Measurements from ENCODE around the gene DNAJC12.
"Not testable (repeated sequence)": the region's sequence is repeated elsewhere in the genome, so short reads cannot be mapped to it uniquely, and the experiment has no call there.

Gene DNAJC12

DNA sequence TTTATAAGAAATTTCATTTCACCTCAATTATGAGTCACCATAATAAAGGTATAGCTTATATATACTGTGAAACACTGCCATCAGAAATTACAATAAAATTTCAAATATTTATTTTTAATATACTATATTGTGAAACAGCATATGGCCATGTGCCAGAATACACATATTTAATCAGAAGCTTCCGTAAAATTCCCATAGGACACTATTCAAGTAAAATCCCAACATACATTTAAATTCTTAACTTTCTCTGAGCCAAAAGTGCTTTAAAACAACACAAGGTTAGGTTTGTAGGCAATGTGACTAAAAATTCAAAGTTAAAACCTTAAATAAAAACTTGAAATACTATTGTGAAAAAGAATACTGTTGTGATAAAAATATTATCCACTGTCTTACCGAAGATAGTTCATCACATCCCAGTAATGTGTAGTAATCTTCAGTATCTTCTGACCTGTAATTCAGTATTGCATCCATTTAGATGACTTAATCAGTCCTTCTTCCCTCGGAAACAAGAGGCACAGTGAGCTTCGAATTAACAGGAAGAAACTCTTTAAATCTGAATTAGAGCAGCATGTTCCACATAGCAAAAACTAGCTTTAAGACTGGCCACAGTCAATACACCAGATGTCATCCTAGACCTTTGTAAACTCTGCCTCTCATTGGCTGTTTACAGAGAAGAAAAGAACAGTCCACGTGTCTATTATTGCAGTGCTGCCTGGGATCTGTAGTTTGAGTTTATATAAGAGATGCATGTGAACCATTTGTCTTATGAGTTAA is at the start of gene DNAJC12:
Gene DNAJC12 (minus strand): TSS at position 648 of the 774 bp plus-strand sequence. CDS start 177 bp downstream, at position 471.
- no peak for FAIRE-seq
- DNase-seq (ENCODE audit: insufficient read length, low spot score): no peak

DNA sequence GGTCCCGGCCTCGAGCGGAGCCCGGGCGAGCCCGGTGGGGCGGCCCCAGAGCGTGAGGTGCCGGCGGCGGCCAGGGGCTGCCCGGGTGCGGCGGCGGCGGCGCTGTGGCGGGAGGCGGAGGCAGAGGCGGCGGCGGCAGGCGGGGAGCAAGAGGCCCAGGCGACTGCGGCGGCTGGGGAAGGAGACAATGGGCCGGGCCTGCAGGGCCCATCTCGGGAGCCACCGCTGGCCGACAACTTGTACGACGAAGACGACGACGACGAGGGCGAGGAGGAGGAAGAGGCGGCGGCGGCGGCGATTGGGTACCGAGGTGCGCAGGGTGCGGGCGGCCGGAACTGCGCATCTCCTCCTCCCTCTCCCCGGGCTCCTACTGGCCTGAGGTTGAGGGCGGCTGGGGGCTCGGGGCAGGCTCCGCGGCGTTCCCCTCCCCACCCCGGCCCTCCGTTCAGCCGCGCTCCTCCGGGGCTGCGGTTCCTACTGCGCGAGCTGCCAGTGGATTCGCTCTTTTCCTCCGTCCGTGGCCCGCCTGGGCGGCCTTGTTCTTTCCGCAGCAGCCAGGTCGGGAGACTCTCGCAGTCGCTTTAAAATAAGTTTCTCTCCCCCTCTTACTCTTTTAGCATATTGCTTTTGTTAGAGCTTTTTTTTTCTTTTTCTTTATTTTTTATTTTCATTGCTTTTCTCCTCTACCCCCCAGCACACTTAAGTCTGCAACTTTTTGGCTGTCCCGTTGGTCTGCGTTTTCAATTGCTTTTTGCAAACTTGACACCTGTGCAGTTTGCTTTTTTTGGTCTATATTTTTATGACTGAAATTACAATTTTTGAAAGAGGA is 47.1 kb upstream of the DNAJC12 start:
- FAIRE-seq: peak; percentile 82

DNA sequence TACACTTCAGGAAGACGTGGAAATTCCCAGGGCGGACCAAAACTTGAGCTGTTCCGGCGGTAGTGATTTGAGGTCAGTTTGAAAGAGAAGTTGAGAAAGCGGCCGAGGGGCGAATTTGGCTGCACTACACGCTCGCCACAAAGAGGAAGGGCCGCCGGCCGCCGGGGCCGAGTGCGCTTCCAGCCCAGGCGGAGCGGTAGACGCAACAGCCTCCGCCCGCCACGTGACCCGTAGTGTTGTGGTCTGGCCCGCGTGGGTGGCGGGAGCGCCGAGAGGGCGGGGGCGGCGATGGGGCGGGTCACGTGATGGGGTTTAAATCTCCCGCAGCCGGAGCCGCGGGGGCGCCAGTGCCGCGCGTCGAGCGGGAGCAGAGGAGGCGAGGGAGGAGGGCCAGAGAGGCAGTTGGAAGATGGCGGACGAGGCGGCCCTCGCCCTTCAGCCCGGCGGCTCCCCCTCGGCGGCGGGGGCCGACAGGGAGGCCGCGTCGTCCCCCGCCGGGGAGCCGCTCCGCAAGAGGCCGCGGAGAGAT is 46.4 kb upstream of the DNAJC12 start, which contains the start of gene SIRT1:
Gene SIRT1 (plus strand): TSS at position 344 of the 529 bp plus-strand sequence. CDS start 66 bp downstream, at position 410.
- peak; percentile 86 for DNase-seq (ENCODE audit: insufficient read length, low spot score)
- peak; percentile 82 for FAIRE-seq

More for the DNA sequence above, 47.1 kb upstream of the DNAJC12 start:
- peak; percentile 64 for DNase-seq (ENCODE audit: insufficient read length, low spot score)

DNA sequence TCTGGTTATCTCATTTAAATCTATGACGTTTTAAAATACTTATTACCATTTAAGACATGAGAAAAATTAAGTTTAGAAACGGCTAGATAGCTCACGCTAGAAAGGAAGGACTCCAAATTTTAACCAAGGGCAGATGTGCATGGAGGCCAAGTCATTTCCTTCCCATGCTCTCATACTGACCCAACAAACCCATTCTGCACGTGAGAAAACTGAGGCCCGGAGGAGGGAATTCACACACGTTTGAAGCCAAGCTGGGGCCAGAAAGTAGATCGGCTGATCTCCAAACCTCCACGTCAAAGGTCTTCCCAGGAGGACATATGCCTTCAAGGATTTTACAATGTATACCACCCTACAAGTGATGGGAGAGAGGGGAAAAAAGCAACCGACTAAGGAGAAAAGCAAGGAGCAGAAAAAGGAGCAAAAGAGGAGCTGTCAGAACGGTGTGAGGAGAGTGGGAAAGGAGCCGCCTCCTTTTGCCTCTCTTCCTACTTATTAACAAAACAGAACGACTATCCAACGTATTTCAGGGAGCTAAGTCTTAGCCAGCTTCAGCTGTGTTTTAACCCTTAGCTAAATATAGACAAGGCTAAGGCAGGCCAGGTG is 45.8 kb upstream of the DNAJC12 start:
- FAIRE-seq: no peak

DNA sequence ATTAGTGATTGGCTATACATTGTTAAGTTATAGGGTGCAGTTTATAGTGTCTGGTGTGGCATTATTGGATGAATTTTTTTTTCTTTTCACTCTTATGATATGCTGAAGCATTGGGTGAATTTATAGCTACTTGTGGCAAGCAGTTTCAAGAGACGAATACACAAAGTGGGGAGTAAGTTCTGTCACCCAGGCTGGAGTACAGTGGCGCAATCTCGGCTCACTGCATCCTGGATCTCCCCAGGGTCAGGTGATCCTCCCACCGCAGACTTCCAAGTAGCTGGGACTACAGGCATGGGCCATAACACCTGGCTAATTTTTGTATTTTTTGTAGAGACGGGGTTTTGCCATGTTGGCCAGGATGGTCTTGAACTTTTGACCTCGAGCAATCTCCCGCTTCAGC is 40.1 kb upstream of the DNAJC12 start:
- no peak for DNase-seq (ENCODE audit: insufficient read length, low spot score)
- FAIRE-seq: no peak

More for the DNA sequence above, 45.8 kb upstream of the DNAJC12 start:
- DNase-seq (ENCODE audit: insufficient read length, low spot score): no peak

DNA sequence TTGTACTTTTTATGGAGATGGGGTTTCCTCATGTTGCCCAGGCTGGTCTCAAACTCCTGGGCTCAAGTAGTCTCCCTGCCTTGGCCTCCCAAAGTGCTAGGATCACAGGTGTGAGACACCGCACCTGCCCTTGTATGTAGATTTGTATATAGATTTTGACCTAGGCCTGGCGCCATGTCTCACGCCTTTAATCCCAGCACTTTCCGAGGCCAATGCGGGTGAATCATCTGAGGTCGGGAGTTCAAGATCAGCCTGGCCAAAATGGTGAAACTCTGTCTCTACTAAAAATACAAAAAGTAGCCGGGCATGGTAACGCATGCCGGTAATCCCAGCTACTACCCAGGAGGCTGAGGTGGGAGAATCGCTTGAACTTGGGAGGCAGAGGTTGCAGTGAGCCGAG is 39.4 kb upstream of the DNAJC12 start:
- DNase-seq (ENCODE audit: insufficient read length, low spot score); FAIRE-seq: not testable (repeated sequence)

DNA sequence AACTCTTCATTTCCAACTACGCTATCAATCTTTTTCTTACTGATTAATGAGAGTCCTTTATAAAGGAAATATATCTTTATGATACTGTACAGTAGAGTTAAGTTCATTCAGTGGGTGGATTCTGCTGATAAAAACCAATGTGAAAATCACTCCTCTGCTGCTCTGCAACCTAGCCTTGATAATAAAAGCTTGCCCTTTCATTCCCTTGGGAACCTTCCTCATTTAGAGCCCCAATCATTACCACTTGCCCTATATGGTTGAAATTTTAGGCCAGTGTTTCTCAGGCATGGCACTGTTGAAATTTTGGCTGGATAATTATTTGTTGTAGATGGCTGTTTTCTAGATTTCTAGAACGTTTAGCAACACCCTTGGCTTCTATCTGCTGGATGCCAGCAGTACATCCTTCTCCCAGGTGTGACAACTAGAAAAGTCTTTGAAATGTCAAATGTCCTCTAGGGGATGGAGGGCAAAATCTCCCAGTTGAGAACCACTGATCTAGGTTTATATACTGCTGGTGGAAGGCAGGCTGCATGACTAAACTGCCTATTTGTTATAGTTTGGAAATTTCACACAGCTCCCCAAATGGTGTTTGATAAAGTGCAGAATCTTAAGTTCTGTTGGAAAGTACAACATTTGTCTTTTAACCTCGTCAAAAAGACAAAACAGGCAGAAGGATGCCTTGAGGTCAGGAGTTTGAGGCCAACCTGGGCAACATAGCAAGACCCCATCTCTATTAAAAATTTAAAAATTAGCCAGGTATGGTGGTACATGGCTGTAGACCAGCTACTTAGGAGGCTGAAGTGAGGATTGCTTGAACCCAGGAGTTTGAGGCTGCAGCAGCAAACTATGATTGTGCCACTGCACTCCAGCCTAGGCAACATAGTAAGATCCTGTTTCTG is 37.6 kb upstream of the DNAJC12 start:
- DNase-seq (ENCODE audit: insufficient read length, low spot score) (no peak), FAIRE-seq (no peak)

DNA sequence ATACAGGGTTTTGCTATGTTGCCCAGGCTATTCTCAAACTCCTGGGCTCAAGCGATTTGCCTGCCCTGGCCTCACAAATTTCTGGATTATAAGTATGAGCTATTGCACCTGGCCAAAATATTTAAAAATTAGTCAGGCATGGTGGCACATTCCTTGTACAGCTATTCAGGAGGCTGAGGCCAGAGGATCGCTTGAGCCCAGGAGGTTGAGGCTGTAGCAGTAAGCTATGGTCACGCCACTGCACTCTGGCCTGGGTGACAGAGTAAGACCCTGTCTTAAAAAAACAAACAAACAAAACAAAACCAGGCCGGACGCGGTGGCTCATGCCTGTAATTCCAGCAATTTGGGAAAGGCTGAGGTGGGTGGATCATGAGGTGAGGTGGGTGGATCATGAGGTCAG is 32.0 kb upstream of the DNAJC12 start:
- DNase-seq (ENCODE audit: insufficient read length, low spot score): no peak
- FAIRE-seq: no peak

DNA sequence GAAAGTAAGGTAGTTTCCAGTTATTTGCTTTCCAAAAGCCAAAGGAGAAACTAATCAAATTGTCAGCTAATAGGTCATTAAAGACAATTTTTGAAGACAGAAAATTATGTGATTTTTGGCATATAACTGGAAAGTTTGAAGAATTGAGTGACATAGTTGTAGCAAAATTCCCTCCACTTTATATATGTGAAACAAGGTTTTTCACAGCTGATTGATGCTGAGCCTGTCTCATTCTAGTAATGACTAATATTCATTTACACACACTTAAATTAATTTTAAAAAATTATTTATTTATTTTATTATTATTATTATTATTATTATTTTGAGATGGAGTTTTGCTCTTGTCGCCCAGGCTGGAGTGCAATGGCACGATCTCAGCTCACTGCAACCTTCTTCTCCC is 30.1 kb upstream of the DNAJC12 start:
- no peak for FAIRE-seq

DNA sequence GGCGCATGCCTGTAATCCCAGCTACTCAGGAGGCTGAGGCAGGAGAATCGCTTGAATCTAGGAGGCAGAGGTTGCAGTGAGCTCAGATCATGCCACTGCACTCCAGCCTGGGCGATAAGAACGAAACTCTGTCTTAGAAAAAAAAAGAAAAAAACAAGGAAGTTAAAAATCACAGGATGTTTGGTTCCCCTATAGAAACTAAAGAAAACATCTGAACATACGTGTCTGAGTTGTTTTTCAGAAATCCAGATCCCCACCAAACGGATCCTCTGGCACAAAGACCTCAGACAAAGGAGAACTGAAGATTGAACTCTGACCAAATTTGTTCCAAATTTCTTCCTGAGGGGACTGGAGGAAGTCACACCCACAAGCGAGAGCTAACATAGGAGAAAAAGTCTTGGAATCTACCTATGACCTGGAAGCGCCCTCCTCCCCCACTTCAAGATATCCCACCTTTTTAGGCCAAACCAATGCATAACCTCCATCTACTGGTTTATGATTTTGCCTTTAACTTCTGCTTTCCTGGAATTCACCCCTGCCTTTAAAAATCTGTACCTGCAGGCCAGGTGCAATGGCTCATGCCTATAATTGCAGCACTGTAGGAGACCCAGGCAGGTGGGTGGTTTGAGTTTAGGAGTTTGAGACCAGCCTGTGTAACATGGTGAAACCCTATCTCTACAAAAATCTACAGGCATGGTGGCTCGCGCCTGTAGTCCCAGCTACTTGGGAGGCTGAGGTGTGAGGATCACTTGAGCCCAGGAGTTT is 26.8 kb upstream of the DNAJC12 start:
- FAIRE-seq (no peak), DNase-seq (ENCODE audit: insufficient read length, low spot score) (no peak)

More for the DNA sequence above, 30.1 kb upstream of the DNAJC12 start:
- no peak for DNase-seq (ENCODE audit: insufficient read length, low spot score)

DNA sequence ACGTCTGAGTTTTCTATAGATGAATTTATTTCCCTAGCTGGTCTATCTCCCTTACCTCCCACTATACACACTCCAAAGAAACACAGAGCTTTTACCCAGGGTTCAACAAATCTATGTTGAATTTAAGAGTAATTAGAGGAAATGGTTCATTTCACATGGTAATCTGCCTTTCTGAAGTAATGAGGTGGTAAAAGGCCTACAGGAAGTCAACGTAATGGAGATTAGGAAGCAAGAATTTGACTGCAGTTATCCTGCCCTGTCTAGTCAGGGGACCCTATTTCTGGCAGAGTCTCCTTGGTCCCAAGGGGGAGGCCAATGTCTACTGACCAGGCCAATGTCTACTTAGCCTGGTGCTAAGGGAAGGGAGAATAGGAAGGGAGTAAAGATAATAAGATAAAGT is 25.1 kb upstream of the DNAJC12 start:
- DNase-seq (ENCODE audit: insufficient read length, low spot score): no peak
- FAIRE-seq: no peak

DNA sequence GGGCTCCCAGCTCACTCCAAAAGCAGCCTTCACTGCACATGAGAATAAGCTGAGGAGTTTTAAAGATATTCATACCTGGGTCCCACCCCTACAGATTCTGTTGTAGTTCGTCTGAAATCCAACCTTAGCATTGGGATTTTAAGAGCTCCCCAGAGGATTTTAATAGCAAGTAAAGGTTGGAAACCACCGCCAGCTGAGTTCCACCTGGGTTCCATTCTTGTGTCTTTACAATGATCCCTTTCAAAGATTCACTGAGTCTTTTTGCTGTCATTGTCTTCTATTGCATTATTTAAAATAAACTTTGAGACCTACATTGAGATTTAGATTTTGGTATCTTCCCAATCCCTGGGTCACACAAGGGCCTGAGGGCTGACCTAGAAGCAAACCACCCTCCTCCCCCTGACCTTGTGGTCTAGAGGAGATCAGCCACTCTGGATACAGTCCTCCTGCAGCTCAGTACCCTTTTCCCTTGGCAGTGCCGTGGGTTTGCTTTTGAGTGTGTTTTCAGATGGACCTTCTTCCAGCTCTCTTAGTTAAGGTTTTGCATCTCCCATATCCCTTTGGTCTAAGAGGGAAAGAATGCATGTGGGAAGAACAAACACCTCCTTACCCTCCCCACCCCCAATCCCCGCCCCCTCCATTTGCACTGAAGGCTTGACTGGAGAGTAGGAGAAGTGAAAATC is 23.9 kb upstream of the DNAJC12 start:
- FAIRE-seq (no peak), DNase-seq (ENCODE audit: insufficient read length, low spot score) (no peak)

DNA sequence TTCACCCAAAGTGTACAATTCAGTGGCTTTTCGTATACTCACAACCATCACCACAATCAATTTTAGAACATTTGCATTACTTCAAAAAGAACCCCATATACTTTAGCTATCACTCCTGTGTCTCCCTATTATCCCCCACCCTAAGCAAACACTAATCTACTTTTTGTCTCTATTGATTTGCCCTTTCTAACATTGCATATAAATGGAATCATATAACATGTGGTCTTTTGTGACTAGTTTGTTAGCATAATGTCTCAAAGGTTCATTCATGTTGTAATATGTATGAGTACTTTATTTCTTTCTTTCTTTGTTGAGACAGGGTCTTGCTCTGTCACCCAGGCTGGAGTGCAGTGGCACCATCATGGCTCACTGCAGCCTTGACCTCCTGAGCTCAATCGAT is 21.0 kb upstream of the DNAJC12 start:
- FAIRE-seq (no peak), DNase-seq (ENCODE audit: insufficient read length, low spot score) (no peak)

DNA sequence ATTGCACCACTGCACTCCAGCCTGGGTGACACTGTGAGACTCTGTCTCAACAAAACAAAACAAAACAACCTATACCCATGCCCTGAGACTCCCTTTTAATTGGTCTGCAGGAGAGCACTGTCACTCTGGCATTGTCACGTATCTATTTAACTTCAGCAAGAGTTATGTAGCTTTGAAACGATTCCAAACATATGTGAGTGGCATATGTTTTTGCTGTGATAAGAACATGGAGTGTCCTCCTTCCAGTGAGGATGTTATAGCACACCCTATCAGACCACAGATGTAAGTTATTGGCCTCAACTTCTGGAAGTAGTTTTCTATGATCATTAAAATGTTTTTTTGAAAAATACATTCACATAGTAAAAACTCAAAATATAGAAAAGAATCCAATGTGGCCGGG is 15.5 kb upstream of the DNAJC12 start:
- FAIRE-seq (no peak), DNase-seq (ENCODE audit: insufficient read length, low spot score) (no peak)

DNA sequence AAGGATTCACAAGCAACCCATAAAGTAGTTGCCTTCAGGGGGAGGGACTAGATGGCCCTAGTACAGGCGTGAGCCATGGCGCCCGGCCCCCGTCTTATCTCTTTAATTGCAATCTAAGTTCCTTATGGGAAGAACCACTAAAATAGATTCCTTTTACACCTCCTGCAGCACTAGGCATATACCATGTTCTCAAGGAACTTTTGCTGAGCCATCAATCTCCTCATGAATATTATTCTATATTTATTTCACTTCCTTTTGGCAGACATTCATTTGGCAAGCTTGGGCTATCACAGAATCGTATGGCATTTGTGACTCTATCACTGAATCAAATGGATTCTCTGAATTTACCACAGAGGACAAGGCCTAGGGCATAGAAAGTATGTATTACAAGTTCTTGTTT is 14.8 kb upstream of the DNAJC12 start:
- no peak for DNase-seq (ENCODE audit: insufficient read length, low spot score)
- FAIRE-seq: no peak

DNA sequence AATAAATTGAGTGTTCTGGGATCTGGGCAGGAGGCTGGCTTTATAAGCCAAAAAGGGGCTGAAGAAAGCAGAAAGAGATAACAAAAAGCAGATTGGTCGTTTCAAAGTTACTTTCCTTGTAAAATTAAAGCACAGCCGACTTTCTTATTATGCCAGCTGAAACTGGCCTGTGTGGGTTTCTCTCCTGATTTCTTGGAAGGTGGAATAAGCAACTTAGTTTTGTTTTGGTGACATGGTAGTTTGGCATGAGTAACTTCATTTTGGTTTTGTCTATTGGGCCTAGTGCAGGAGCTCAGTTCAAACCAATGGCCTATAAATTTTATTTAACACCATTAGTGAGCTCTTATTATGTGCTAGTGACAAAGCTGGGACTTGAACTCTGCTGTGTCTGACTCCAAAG is 13.2 kb upstream of the DNAJC12 start:
- no peak for FAIRE-seq

DNA sequence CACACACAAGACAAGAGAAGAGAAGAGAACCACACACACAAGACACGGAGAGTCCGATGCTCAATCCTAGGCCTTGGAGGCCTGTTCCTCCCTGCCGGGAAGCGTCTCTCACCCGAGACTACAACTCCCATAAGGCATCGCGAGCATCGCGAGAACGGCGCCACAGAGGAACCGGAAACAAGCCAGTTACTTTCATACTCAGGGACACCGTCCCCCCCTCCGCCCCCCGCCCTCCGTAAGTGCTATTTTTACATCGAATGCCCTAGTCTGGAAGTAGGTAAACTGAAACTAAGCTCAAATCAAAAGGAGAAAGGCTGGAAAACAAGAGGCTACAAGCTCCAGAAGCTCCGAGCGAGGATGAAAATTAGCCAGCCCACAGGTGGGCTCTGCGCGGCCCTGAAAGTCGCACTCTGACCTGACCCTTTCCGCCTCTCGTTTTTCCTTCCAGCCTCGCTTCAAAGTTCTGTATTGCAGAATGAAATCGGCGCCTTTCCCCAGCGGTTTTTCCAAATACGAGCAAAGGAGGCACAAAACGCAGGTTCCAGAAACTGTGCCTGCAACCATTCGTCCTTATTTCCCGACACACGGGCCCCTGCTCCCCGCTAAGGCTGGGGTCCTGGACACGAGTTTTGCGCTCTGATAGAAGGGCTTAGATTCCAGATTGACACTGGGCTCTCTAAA is 11.5 kb upstream of the DNAJC12 start:
- FAIRE-seq (peak; percentile 97), DNase-seq (ENCODE audit: insufficient read length, low spot score) (peak; percentile 78)

More for the DNA sequence above, 13.2 kb upstream of the DNAJC12 start:
- DNase-seq (ENCODE audit: insufficient read length, low spot score): no peak

DNA sequence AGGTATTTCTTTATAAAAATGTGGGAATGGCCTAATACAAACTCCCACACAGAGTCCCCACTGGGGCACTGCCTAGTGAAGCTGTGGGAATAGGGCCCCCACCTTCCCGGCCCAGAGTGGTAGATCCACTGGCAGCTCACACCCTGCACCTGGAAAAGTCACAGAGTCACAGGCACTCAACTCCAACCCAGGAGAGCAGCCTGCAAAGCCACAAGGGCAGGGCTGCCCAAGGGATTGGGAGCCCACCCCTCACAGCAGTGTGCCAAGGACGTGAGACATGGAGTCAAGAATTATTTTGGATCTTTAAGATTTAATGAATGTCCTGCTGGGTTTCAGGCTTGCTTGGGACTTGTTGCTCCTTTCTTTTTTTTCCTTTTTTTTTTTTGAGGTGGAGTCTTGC is 5.3 kb upstream of the DNAJC12 start:
- DNase-seq (ENCODE audit: insufficient read length, low spot score) (no peak), FAIRE-seq (no peak)

Measured in GM19239 (cell line).